Stimulated activated CD8-positive, alpha-beta memory T cell treated with anti-CD3 and anti-CD28 coated beads, Interleukin-2, amount 100 ng/mL, for 1 hour (primary cell): ENCODE data around the gene CDH13.

Source experiments
- DNase-seq, 2 donors: peaks; one replicate each; pipeline ENCODE4 v3.0.0-alpha.2; 2020; ENCODE audit warnings: low read depth in 2 of 2

The CDH13 gene

DNA sequence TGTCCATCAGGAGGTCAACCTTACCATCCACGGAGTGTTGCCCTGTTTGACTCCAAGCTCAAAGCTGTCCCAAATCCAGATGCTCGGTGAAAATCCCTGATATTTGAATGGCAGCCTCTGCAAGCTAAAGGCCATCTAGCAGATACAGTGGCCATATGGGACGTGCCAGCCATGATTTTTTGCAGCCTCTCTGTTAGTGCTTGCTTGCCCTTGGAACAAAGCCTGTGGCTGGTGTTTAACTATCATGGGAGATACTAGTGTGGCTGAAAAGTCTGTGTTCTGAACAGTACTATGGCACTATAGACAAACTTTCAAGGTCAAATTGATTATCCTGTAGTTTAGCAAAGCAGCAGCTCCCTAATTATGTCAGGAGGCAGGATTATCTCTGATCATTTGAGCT is 214.3 kb downstream of the CDH13 start:
- no peak for DNase-seq

- no peak for DNase-seq
These were observed 217.0 kb downstream of the CDH13 start for GRCh38 chr16:82843606-82844271.

DNA sequence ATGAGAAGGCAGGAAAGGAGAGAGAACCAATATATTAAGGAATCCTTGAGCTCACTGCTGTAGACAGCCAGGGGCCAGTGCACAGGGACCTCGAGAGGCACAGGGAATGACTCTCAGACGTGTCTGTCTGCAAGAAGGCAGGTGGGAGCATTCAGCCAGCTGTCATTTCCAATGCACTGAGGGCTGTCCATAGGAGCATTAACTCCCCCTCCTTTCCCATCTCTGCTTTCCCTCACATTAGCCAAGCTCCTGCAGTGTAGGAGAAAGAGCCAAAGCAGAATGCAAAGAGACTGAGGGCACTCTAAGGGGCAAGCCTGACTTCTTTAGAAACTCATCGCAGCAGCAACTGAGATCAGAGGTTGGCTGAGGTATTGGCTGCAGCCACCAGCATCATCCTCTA is 218.3 kb downstream of the CDH13 start:
- DNase-seq: no peak

DNA sequence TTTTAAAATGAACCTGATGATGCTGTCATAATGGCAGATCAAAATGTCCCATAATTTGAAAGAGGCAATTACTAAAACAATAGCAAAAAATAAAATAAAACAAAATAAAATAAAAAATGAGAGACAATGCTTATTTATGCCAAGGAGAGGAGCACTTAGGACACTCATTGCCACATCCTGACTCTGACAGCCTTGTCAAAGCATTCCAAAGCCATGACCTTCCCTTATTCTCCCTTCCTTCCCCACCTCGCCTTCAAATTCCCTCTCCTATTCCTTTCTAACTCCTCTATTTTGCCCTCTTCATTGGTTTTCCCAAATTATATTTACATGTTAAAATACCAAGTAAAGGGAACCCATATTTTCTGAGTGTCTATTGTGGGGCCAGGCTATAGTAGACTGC is 220.0 kb downstream of the CDH13 start:
- no peak for DNase-seq

DNA sequence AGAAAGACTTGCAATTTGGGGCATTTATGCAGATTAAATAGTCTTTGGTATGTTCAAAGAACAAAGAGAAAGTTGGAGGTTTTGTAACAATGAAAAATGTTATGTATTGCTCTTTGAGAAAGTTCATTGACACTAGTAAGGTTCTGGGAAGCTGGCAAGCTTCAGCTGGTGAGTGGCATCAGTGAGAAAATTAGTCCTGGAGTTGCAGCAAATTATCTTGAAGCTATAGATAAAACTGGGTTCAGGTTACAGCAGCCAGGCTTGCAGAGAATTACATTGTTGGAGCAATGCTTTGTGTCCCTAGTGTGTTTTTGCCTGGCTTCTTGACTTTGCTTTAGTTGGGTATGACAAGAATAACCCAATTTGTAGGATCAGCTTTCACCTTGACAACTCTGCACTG is 221.2 kb downstream of the CDH13 start:
- no peak for DNase-seq

- no peak for DNase-seq
These were observed 225.7 kb downstream of the CDH13 start for GRCh38 chr16:82852388-82853008.

GRCh38 chr16:82855471-82855870 is 228.7 kb downstream of the CDH13 start:
- DNase-seq: no peak

DNA sequence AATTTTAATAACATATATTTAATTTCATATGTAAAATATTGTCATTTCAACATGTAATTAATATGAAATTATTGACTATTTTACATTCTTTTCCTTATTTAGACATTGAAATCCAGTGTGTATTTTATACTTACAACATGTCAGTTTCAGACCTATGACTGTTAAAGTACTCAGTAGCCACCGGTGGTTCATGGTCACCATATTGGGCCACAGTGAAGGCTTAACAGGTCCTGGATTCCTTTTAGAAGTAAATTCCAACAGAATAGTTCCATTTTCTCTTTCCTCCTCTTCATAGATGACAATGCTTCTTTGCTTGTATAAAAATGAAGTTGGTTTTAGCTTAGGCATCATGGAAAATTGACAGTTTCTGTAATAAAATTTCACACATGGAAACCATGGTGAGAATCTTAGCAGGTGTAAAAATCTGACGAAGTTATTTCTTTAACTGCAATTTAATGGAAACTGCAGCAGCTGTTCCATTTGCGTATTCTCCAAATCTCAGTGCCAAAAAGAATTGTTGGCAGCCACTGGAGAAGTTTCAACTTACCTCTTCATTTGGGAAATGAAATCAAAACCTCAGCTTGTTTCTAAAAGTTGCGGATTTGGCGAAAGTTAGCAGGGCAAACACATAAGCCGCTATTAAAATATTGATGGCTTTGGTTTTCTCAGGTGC is 231.1 kb downstream of the CDH13 start:
- no peak for DNase-seq

GRCh38 chr16:82859662-82860061 is 232.9 kb downstream of the CDH13 start:
- DNase-seq: no peak

DNA sequence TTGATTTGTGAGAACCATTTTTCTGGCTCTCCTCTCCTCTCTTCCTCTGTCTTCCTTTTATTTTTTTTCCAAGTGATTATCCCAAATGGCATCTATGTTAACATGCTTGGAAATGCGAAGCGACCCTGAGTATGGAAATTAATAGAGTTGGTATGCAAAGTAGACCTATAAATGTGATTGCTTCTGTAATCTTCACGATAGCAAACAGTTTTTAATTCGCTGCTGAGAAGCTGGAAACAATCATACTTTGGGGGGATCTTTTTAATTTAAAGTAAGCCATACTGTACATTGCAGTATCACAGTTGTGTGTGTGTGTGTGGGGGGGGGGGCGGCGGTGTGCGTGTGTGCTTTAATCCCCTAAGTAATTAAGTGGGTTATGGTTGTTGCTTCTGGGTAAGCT is 233.3 kb downstream of the CDH13 start:
- no peak for DNase-seq

DNA sequence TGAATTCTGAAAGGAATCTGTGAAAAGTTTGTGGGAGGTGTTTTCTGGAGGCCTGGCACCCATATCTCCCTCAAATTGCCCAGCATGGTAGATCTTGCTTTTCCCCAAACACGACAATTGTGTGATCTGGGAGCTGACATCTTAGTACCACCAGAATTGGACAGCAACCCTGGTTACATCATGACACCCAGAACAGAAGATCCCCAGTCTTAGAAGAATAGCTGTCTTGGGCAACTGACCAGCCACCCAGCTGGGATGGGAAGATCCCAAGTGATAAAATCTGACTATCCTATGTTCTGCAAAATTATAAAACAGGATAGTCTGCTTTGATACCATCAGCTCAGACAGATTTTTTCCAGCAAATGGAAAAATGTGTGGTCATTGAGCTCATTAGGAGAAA is 235.3 kb downstream of the CDH13 start:
- DNase-seq: no peak

DNA sequence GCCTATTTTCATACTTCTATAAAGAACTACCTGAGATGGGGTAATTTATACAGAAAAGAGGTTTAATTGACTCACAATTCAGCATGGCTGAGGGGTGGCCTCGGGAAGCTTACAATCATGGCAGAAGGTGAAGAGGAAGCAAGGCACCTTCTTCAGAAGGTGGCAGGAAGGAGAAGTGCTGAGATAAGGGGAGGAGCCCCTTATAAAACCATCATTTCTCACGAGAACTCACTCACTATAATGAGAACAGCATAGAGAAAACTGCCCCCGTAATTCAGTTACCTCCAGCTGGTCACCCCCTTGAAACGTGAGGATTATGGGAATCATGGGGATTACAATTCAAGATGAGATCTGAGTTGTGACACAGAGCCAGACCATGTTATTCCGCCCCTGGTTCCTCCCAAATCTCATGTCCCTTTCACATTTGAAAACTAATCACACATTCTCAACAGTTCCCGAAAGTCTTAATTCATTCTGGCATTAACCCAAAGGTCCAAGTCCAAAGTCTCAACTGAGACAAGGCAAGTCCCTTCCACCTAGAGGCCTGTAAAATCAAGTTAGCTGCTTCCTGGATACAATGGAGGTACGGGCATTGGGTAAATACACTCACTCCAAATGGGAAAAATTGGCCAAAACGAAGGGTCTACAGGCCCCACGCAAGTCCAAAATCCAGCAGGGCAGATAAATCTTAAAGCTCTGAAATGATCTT is 237.7 kb downstream of the CDH13 start:
- no peak for DNase-seq

DNA sequence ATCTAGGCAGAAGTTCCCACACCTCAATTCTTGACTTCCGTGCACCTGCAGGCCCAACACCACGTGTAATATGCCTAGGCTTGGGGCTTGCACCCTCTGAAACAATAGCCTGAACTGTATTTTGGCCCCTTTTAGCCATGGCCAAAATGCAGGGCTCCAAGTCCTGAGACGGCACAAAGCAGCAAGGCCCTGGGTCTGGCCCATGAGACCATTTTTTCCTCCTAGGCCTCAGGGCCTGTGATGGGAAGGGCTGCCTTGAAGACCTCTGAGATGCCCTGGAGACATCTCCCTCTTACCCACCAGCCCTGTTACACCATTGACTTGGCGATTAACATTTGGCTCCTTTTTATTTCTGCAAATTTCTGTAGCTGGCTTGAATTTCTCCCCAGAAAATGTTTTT is 238.6 kb downstream of the CDH13 start:
- DNase-seq: no peak

- no peak for DNase-seq
These were observed 240.7 kb downstream of the CDH13 start for GRCh38 chr16:82867485-82867884.

GRCh38 chr16:82874271-82874670 is 247.5 kb downstream of the CDH13 start:
- no peak for DNase-seq

DNA sequence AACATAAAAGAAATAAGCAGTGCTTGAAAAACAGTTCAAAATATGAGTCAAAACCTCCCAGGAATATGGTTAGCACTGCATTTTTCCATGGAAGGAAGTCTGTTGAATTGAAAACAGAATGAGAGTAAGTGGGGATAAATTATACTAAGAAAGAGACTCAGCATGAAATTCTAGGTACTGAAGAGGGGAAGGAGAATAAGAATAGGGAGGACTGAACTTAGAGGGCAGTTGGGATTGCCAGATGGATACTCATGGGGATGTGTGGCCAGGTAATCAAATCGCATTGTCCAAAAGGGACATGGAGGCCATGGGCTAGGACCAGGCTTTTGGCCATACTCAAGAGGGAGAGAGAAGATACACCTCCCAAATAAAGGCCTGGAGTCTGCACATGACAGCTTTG is 247.9 kb downstream of the CDH13 start:
- DNase-seq: no peak

GRCh38 chr16:82876951-82877350 is 250.2 kb downstream of the CDH13 start:
- no peak for DNase-seq

DNA sequence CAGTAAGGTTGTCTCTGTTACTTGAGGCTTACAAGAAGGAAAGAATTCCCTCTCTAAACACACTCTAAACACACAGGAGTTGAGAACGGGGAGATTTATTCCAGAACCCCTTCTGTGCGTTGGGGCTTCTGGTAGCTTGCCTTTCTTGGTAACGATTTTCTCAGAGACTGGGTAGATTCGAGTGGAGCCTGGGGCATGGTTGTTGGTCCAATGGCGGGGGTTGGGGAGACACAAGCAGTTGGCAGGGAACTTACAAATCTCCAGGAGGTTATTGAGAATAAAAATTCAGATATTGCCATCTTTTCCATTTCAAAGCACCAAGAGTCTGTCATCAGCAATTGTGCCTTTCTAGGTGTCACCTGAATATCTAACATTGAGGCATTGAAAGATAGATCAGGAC is 251.7 kb downstream of the CDH13 start:
- no peak for DNase-seq

- no peak for DNase-seq
These were observed 253.6 kb downstream of the CDH13 start for GRCh38 chr16:82880346-82880745.

DNA sequence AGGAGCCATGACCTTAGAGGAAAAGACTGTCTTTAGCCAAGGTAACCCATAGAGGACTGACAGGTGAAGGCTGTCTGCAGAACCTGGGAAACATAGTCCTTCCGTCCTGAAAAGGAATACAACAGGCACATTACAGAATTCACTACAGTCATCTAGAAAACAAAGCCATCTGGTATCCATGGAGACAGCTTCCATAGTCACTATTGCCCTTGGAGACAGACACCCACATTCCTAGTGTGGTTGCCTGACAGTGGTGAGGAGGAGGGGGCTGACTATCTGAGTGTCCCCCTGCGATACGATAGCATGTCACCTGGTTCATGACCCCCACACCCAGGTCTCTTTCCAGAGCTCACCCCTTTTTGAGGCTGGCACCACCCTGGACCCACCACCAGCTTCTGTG is 254.7 kb downstream of the CDH13 start:
- DNase-seq: no peak

DNA sequence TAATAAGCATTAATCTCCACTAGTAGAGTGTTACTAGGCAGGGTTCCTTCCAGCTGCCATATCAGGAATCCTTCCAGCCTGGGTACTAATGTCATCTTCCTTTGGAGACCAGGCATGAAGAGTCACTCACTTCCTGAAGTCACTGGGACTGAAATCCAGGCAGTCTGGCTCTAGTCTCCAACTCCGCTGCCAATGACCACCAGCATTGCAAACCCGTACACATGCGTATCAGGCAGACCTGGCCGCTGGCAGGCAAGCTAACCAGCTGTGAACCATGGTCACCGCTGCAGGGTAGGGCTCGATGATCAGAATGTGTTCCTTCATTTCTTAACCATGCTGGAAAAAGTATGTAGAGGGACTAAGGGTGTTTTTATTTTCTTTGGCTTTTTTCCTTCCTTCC is 255.5 kb downstream of the CDH13 start:
- no peak for DNase-seq

GRCh38 chr16:82882982-82883835 is 256.4 kb downstream of the CDH13 start:
- no peak for DNase-seq
